Body of pancreas (tissue), 4 donors: ENCODE measurements around the gene HS1BP3.

ENCODE experiments used
- POLR2A ChIP-seq, 3 donors: fragments of 450-650 bp; IDR thresholded peaks; one replicate each; pipeline ENCODE4 v1.6.1; 2016; ENCODE audit warnings: antibody characterized with exemption in 3 of 3, mild to moderate bottlenecking in 2 of 3
- TF ChIP-seq, protein P1 (sequence below), 7 experiments: fragments of 450-650 bp in 4 of 7; fragments of 200-600 bp in 3 of 7; sonication (generic) in 3 of 7; IDR thresholded peaks; one replicate each; pipeline ENCODE4 v1.5.1; 2016 to 2019; ENCODE audit warnings: antibody characterized with exemption in 7 of 7

DNA sequence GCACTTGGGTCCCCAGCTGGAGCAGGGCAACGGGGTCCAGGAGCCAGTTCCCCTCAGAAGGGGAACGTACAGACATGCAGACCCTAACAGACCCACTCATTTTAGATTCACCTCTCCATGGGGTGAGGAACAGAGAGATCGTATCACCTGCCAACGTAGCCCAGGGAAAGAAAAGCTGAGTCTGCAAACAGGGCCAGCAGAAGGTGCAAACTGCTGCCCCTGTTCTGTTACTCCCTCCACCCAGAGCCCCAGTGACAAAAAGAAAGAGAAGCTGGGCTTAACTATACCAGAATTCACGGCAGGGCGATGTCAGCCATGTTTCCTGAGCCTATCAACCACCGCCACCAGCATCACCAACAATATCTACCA is 817 bp upstream of the HS1BP3 start:
- TF ChIP-seq, protein P1, sequence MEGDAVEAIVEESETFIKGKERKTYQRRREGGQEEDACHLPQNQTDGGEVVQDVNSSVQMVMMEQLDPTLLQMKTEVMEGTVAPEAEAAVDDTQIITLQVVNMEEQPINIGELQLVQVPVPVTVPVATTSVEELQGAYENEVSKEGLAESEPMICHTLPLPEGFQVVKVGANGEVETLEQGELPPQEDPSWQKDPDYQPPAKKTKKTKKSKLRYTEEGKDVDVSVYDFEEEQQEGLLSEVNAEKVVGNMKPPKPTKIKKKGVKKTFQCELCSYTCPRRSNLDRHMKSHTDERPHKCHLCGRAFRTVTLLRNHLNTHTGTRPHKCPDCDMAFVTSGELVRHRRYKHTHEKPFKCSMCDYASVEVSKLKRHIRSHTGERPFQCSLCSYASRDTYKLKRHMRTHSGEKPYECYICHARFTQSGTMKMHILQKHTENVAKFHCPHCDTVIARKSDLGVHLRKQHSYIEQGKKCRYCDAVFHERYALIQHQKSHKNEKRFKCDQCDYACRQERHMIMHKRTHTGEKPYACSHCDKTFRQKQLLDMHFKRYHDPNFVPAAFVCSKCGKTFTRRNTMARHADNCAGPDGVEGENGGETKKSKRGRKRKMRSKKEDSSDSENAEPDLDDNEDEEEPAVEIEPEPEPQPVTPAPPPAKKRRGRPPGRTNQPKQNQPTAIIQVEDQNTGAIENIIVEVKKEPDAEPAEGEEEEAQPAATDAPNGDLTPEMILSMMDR (IDR thresholded peaks at IDR 0.05) = no peak
- TF ChIP-seq POLR2A (IDR thresholded peaks at IDR 0.05) = no peak
